Right lobe of liver (tissue), 6 donors: ENCODE measurements around the gene RANBP1. TPM values are rescaled to one million over a fixed set of nuclear protein-coding genes. Genes with fewer than 3 reads are reported as not detected.
"Not testable (repeated sequence)": the region's sequence is repeated elsewhere in the genome, so short reads cannot be mapped to it uniquely, and the experiment has no call there.

Source experiments
- ATAC-seq, 4 donors: fragments of 200-7000 bp; cut with Tn5 transposase; one replicate each; pipeline ENCODE4 v1.9.1; 2020; ENCODE audit warnings: mild to moderate bottlenecking in 4 of 4, moderate library complexity in 4 of 4
- DNase-seq, 3 donors: peaks; one replicate each; pipeline ENCODE4 v3.0.0-alpha.2; 2020
- H3K27ac ChIP-seq, 3 donors: fragments of 200-600 bp; one replicate each; pipeline ENCODE4 v1.8.0; 2022
- H3K27me3 ChIP-seq, 2 donors: fragments of 200-600 bp; one replicate each; pipeline ENCODE4 v1.8.0; 2022
- H3K36me3 ChIP-seq, 4 donors: fragments of 200-600 bp; sonication (generic) in 1 of 4; one replicate each; pipeline versions ENCODE4 v1.5.1 to v1.8.0; 2017 to 2022; ENCODE audit warnings: control low read depth in 1 of 4
- H3K4me1 ChIP-seq, 4 donors: fragments of 200-600 bp; sonication (generic) in 1 of 4; one replicate each; pipeline versions ENCODE4 v1.5.1 to v1.8.0; 2017 to 2022; ENCODE audit warnings: control low read depth in 1 of 4
- H3K4me3 ChIP-seq, 3 donors: fragments of 200-600 bp; one replicate each; pipeline ENCODE4 v1.8.0; 2022
- H3K9me3 ChIP-seq, 4 donors: fragments of 200-600 bp; sonication (generic) in 1 of 4; one replicate each; pipeline versions ENCODE4 v1.5.1 to v1.8.0; 2017 to 2022; ENCODE audit warnings: control low read depth in 1 of 4
- CTCF ChIP-seq, 4 donors: fragments of 200-600 bp in 3 of 4; fragments of 450-650 bp in 1 of 4; IDR thresholded peaks; one replicate each; pipeline versions ENCODE4 v1.5.1 to v1.8.0; 2016 to 2022; ENCODE audit warnings: antibody characterized with exemption in 4 of 4, mild to moderate bottlenecking in 2 of 4
- POLR2A ChIP-seq: fragments of 450-650 bp; IDR thresholded peaks from one replicate; pipeline ENCODE4 v1.6.1; 2017; ENCODE audit warnings: antibody characterized with exemption, mild to moderate bottlenecking
- WGBS: methylation state at CpG from one replicate; pipeline ENCODE4 v1.1.6; 2018; ENCODE audit warnings: low coverage, low lambda C conversion rate; ENCODE audit not compliant: insufficient coverage; ENCODE audit errors: missing lambda C conversion rate; 5-methylcytosine and 5-hydroxymethylcytosine counted together
- intact Hi-C, 2 donors: fragments of 100-400 bp; cut with DNase I; formaldehyde crosslinking; loops; one replicate each; pipeline versions ENCODE4 v1.11.2 to v1.14.1; 2022
- total RNA-seq, 6 experiments: library from RNA; depleted of rRNA in 2 of 6; stranded (reverse); fragments of >200 nt in 2 of 6; fragmentation: NEBNext Ultra II Directional in 3 of 6; extraction: Animal tissue kit (Norgen Biotek cat#: 25700) in 3 of 6; gene quantifications; one replicate each; pipeline versions ENCODE4 v1.1.0 to v1.2.4, GENCODE V29; 2016 to 2023
- donor health status: DM: no; HTN: yes; CAD: no.
- donor health status: DM: no; HTN: no; CAD: no.
- donor health status: DM: no; HTN: no; CAD: no.
- donor health status: DM: no; HTN: yes; CAD: no.
- donor health status: DM: no; HTN: yes; CAD: no.

RANBP1 gene
- total RNA-seq, 6 experiments from 2014 or later = 39.5 to 224 (median 52.2) TPM

- no peak for TF ChIP-seq CTCF (IDR thresholded peaks at IDR 0.05)
- no peaks in the 10 kb centered on the region for H3K4me1 ChIP-seq
- DNase-seq = no peak
- H3K36me3 ChIP-seq = no peaks in the 10 kb centered on the region
- no peaks in the 10 kb centered on the region for H3K9me3 ChIP-seq
- no peak overlapping the region for H3K27ac ChIP-seq
- no peaks in the 10 kb centered on the region for H3K27me3 ChIP-seq
- no peak overlapping the region for H3K4me3 ChIP-seq
- 0% methylated on average over 2 of the region's 15 CpGs for WGBS
- no peak for ATAC-seq
- intact Hi-C loops = loop anchor here (5.0 kb wide), 1 partner anchor 125 kb away; no protein-coding TSS in a partner anchor
These were observed 41.7 kb downstream of the RANBP1 start for GRCh38 chr22:20157430-20158183.

GRCh38 chr22:20158391-20159036 lies 42.6 kb downstream of the RANBP1 start:
- DNase-seq = no peak
- WGBS = no CpG with 5 or more reads among the region's 15 CpGs
- no peaks in the 10 kb centered on the region for H3K9me3 ChIP-seq
- H3K36me3 ChIP-seq = no peaks in the 10 kb centered on the region
- no peak for ATAC-seq
- no peaks in the 10 kb centered on the region for H3K27me3 ChIP-seq
- no peaks in the 10 kb centered on the region for H3K4me1 ChIP-seq
- intact Hi-C loops = loop anchor here (5.0 kb wide), 1 partner anchor 124 kb away; no protein-coding TSS in a partner anchor
- H3K4me3 ChIP-seq = no peak overlapping the region
- TF ChIP-seq POLR2A = no peak
- no peak for TF ChIP-seq CTCF (IDR thresholded peaks at IDR 0.05)
- H3K27ac ChIP-seq = no peak overlapping the region

GRCh38 chr22:20159076-20159475 lies 43.2 kb downstream of the RANBP1 start:
- DNase-seq = no peak
- ATAC-seq = no peak
- 81% methylated on average over 4 of the region's 9 CpGs for WGBS
- no peaks in the 10 kb centered on the region for H3K4me1 ChIP-seq
- no peak overlapping the region for H3K4me3 ChIP-seq
- H3K9me3 ChIP-seq = no peaks in the 10 kb centered on the region
- intact Hi-C loops = loop anchor here (5.0 kb wide), 1 partner anchor 123 kb away; no protein-coding TSS in a partner anchor
- TF ChIP-seq POLR2A = no peak
- no peak for TF ChIP-seq CTCF (IDR thresholded peaks at IDR 0.05)
- H3K27me3 ChIP-seq = no peaks in the 10 kb centered on the region
- H3K36me3 ChIP-seq = no peaks in the 10 kb centered on the region
- no peak overlapping the region for H3K27ac ChIP-seq

- H3K36me3 ChIP-seq, H3K27me3 ChIP-seq, H3K4me3 ChIP-seq, H3K4me1 ChIP-seq, H3K27ac ChIP-seq, DNase-seq, ATAC-seq, H3K9me3 ChIP-seq: not testable (repeated sequence)
- no CpG with 5 or more reads among the region's 14 CpGs for WGBS
- intact Hi-C loops = loop anchor here (5.0 kb wide), 1 partner anchor 123 kb away; no protein-coding TSS in a partner anchor
These were observed 43.6 kb downstream of the RANBP1 start for GRCh38 chr22:20159531-20159930.

GRCh38 chr22:20160041-20160440 lies 44.1 kb downstream of the RANBP1 start:
- Histone ChIP-seq H3K27ac (no peak overlapping the region), H3K4me1 (no peaks in the 10 kb centered on the region), H3K9me3 (no peaks in the 10 kb centered on the region), H3K36me3 (no peaks in the 10 kb centered on the region), H3K4me3 (no peak overlapping the region), H3K27me3 (no peaks in the 10 kb centered on the region)
- TF ChIP-seq POLR2A = no peak
- TF ChIP-seq CTCF (IDR thresholded peaks at IDR 0.05) = no peak
- WGBS = 0% methylated on average over 1 of the region's 10 CpGs
- intact Hi-C loops = no loop called here
- DNase-seq (no peak), ATAC-seq (no peak)
